GM12874 (cell line): ENCODE data around the gene WWTR1.

Experiments
- TF ChIP-seq, protein P1 (sequence below): IDR thresholded peaks from 2 replicates; pipeline ENCODE4 v1.5.1; 2011; ENCODE audit warnings: low read depth, mild to moderate bottlenecking, control low read depth, low read length, moderate library complexity; ENCODE audit not compliant: insufficient read depth

Gene WWTR1

DNA sequence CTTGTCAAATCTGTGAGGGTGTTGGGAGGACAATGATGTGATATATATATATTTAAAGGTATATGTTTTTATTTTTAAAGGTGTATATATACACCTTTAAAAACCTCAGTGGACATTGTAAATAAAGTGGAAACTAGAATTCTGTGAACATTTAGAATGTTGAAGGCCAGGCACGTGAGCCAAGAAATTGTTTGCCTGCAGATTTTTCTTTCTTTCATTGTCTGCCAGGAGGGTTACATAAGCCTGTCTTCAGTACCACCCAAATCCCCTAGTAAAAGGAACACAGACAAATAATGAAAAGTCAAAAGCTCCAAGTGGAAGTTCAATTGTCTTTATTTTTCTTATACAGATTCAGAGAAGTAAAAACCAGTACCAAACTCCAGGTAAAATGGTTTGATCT, 140.9 kb downstream of the WWTR1 start:
- TF ChIP-seq, protein P1, sequence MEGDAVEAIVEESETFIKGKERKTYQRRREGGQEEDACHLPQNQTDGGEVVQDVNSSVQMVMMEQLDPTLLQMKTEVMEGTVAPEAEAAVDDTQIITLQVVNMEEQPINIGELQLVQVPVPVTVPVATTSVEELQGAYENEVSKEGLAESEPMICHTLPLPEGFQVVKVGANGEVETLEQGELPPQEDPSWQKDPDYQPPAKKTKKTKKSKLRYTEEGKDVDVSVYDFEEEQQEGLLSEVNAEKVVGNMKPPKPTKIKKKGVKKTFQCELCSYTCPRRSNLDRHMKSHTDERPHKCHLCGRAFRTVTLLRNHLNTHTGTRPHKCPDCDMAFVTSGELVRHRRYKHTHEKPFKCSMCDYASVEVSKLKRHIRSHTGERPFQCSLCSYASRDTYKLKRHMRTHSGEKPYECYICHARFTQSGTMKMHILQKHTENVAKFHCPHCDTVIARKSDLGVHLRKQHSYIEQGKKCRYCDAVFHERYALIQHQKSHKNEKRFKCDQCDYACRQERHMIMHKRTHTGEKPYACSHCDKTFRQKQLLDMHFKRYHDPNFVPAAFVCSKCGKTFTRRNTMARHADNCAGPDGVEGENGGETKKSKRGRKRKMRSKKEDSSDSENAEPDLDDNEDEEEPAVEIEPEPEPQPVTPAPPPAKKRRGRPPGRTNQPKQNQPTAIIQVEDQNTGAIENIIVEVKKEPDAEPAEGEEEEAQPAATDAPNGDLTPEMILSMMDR, result no peak

DNA sequence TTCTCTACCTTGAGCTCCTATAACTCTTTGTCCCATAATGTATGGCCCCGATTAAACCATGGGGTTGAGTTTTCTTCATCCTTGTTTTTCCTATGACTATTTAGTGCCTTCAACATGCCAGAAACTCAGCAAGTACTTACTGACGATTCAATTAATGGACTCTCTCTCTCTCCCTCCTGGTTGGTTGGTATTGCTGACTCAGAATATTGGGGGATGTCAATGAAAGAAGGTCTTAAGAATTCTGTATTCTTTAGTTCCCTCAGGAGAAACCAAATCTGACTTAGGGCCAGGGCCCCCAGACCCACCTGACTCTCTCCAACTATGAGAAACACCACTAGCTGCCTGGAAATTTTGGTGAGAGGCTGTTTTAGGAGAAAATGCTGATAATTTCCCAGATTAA, 142.6 kb downstream of the WWTR1 start:
- TF ChIP-seq, protein P1, result no peak

DNA sequence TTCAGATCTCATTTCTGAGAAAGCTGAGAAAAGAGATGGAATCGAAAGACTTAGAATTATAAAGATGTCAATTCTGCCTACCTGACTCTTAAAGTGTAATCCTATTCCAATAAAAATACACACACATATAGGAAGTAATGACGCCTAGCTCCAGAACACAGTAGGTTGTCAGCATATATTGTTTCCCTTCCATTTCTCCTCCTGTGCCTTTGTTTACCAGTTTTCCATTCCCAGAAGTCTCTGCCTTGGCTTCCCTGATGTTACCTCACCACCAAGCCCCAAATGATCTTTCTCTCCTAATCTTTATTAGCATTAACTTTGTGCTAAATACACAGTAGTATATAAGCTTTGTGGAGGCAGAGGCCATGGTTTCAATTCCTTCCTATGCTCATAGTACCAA, 143.4 kb downstream of the WWTR1 start:
- TF ChIP-seq, protein P1, result no peak

DNA sequence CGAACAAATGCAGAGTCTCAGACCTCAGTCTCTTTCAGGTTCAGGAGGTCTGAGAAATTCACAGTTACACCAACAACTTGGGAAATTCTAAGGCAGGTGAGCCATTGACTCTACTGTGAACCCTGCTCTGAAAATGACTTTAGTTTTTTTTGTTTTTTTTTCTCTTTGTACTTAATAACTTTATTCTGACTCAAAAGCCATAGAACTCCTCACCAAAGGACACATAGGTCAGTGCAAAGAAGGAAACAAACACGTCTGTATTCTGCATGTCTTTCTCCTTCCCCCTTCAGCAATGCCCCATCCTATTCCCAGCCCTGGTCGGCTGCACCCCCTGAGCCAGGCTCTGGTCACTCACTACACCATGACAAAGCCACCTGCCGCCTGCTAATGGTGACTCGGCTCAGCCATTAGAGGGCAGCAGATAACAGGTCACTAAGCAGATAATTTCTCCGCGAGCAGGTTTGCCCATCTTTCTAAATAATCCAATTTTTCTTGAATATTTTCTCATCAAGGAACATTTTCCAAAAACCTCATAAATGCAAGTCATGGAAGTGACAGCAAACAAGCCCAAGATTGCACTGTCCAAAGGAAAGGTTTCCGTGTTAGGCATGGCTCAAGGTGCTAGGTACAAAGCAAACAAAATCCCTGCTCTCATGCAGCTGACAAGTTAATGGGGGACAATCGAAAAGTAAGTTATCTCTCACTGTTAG, 145.6 kb downstream of the WWTR1 start:
- TF ChIP-seq, protein P1, result peak; percentile 84

DNA sequence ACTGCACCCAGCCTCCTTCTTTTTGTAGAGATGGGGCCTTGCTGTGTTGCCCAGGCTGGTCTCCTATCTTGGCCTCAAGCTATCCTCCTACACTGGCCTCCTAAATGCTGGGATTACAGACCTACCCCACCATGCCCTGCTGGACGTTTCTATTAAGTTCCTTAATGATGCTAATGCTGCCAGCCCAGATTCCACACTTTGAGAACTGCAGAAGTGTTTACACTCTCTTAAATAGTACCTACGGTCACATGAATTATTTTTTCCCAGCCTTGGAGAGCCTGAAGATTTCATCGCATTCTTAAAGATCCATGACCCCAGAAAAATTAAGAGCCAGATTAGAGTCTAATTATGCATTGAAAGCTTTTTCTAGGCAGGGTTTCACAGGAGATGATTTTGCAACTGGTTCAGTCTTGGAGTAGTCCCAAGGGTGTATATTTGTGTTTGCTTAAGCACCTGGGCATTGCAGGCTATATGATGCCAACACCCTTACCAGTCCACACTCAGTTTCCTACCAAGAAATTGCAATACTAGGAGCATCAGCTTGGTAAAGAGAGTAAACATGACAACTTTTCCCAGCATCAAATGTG, 146.7 kb downstream of the WWTR1 start:
- TF ChIP-seq, protein P1, result no peak

DNA sequence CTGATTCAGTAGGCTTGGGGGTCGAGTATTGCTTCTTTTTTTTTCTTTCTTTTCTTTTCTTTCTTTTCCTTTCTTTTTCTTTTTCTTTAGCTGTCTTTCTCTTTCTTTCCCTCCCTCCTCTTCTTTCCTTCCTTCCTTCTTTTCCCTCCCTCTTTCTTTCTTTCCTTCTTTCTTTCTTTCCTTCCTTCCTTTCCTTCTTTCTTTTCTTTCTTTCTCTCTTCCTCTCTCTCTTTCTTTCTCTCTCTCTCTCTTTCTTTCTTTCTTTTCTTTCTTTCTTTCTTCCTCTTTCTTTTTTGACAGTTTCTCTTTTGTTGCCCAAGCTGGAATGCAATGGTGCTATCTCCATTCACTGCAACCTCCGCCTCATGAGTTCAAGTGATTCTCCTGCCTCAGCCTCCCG, 147.3 kb downstream of the WWTR1 start:
- TF ChIP-seq, protein P1, result no peak

DNA sequence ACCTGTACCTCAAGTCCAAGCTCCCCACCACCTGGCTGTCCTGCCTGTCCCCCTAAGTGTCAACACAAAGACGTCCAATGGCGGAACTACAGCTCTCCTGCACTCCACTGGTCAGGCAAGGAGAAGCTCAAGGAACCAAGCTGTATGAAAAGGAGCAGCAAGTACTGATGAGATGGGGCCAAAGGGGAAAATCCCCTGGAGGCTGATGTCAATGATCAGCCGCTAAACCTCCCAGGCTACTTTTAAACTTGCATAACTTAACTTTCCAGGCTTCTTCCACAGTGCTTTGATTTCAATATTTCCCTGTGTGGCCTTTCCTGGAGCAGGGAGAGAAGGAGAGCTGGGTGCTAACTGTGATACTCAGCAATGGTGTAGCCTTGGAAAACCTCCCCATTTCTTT, 148.3 kb downstream of the WWTR1 start:
- TF ChIP-seq, protein P1, result no peak
